ENCODE data around the gene PLA2G15. TPM values are rescaled to one million over a fixed set of nuclear protein-coding genes. Genes with fewer than 3 reads are reported as not detected.

Gene PLA2G15
- total and polyA plus RNA-seq, 2 experiments from 2014 or later = 3.1 to 14.8 TPM

GRCh38 chr16:68228652-68229051, 16.5 kb upstream of the PLA2G15 start (continued):
- no peak for TF ChIP-seq ZNF462 (CRISPR knock-in tag; IDR thresholded peaks at IDR 0.05)

GRCh38 chr16:68229431-68230175, 15.6 kb upstream of the PLA2G15 start:
- Histone ChIP-seq H3K79me2 (replicated peaks; ENCODE audit: insufficient read depth) (peaks cover 20% of the 10 kb centered on the region), H3K9me2 (ENCODE audit: insufficient read depth) (no peaks in the 10 kb centered on the region), H4K20me1 (replicated peaks; ENCODE audit: insufficient read depth) (peaks cover 16% of the 10 kb centered on the region), H2AFZ (no peak overlapping the region), H3K36me3 (ENCODE audit: insufficient read depth) (peaks cover 8% of the 10 kb centered on the region; the same call in 1 of the 2 replicates), H3K4me2 (no peak overlapping the region), H3K27me3 (ENCODE audit: insufficient read depth) (no peaks in the 10 kb centered on the region), H3K4me1 (ENCODE audit: insufficient read depth) (peaks cover 13% of the 10 kb centered on the region), H3K4me3 (no peak overlapping the region), H3F3A (replicated peaks; ENCODE audit: low read depth) (peaks cover 11% of the 10 kb centered on the region), H3K27ac (ENCODE audit: low read depth) (no peak overlapping the region)
- H3K27me3 Mint-ChIP-seq (ENCODE audit: insufficient read depth, low read depth, poor library complexity) = peaks cover 4% of the 10 kb centered on the region
- H3K36me3 Mint-ChIP-seq (ENCODE audit: low read depth) = peaks cover 46% of the 10 kb centered on the region
- H3K27ac Mint-ChIP-seq = no peak overlapping the region
- H3K9me3 Mint-ChIP-seq = no peaks in the 10 kb centered on the region; the same call in 2 of the 3 replicates
- ATAC-seq (peak; percentile 30), DNase-seq (ENCODE audit: low spot score) (peak; percentile 73)
- peaks cover 19% of the 10 kb centered on the region for H3K4me1 Mint-ChIP-seq
- TF ChIP-seq ZNF462 (CRISPR knock-in tag; IDR thresholded peaks at IDR 0.05) (no peak), CTCF (conservative IDR thresholded peaks at IDR 0.05; ENCODE audit: low read depth in 2 of 2) (peak; percentile 80 to 92), JUNB (IDR thresholded peaks at IDR 0.05; ENCODE audit: unreplicated experiment) (no peak)
- no peak overlapping the region for H3K4me3 Mint-ChIP-seq

Measured in GM23338 (cell line).